PC-3 (cell line): ENCODE results near the gene LIF. TPM values are rescaled to one million over a fixed set of nuclear protein-coding genes. Genes with fewer than 3 reads are reported as not detected.

Source experiments
- ATAC-seq: fragments of 200-7000 bp; cut with Tn5 transposase; 2 replicates; pipeline ENCODE4 v1.9.1; 2020; ENCODE audit warnings: mild to moderate bottlenecking, moderate library complexity
- BruUV-seq: library from RNA; stranded (reverse); fragments of 400-500 nt; replicated peaks from 2 replicates; lab custom pipeline; 2021; lab: Mats Ljungman, UMichigan
- CTCF ChIA-PET: fragments of 300-600 bp; sonication (Branson Sonifier 250); formaldehyde crosslinking; loops from one replicate; lab custom pipeline; 2022; ENCODE audit warnings: antibody characterized with exemption; lab: Charles Lee
- POLR2A ChIA-PET: fragments of 300-600 bp; sonication (Branson Sonifier 250); formaldehyde crosslinking; loops from one replicate; lab custom pipeline; 2022; ENCODE audit warnings: antibody characterized with exemption; ENCODE audit not compliant: unreplicated experiment; lab: Charles Lee
- DNase-seq: peaks from one replicate; pipeline ENCODE4 v3.0.0-alpha.2; 2015
- H2AFZ ChIP-seq: fragments of 300-600 bp; sonication (generic); 2 replicates; pipeline ENCODE4 v1.6.0; 2016; ENCODE audit warnings: antibody characterized with exemption, low read length
- H3F3A ChIP-seq: fragments of 300-600 bp; sonication (generic); one replicate; pipeline ENCODE4 v1.6.0; 2017; ENCODE audit warnings: antibody characterized with exemption, low read length, control low read depth, mild to moderate bottlenecking; ENCODE audit not compliant: unreplicated experiment
- H3K27ac ChIP-seq: fragments of 300-600 bp; sonication (generic); 2 replicates; pipeline ENCODE4 v1.5.1; 2016; ENCODE audit warnings: mild to moderate bottlenecking, low read length
- H3K27me3 ChIP-seq: fragments of 300-600 bp; sonication (generic); 2 replicates; pipeline ENCODE4 v1.6.1; 2016; ENCODE audit warnings: low read length, mixed read lengths
- H3K36me3 ChIP-seq: fragments of 300-600 bp; sonication (generic); 2 replicates; pipeline ENCODE4 v1.6.1; 2016; ENCODE audit warnings: low read depth, mixed run types, low read length, mixed read lengths
- H3K4me1 ChIP-seq: fragments of 300-600 bp; sonication (generic); 2 replicates; pipeline ENCODE4 v1.5.1; 2016; ENCODE audit warnings: low read length; ENCODE audit not compliant: insufficient read depth
- H3K4me2 ChIP-seq: fragments of 300-600 bp; sonication (generic); 2 replicates; pipeline ENCODE4 v1.6.0; 2016; ENCODE audit warnings: low read length
- H3K4me3 ChIP-seq: fragments of 300-600 bp; sonication (generic); 2 replicates; pipeline ENCODE4 v1.5.1; 2016; ENCODE audit warnings: mild to moderate bottlenecking, low read length, mixed read lengths
- H3K79me2 ChIP-seq: fragments of 300-600 bp; sonication (generic); 2 replicates; pipeline ENCODE4 v1.6.1; 2017; ENCODE audit warnings: low read length, mixed read lengths
- H3K9ac ChIP-seq: fragments of 300-600 bp; sonication (generic); 2 replicates; pipeline ENCODE4 v1.6.0; 2016; ENCODE audit warnings: mild to moderate bottlenecking, low read length
- H3K9me2 ChIP-seq: fragments of 300-600 bp; sonication (generic); replicated peaks from 2 replicates; pipeline ENCODE4 v1.6.1; 2016; ENCODE audit warnings: mixed run types, low read length, mixed read lengths
- H3K9me3 ChIP-seq: fragments of 300-600 bp; sonication (generic); 2 replicates; pipeline ENCODE4 v1.6.1; 2016; ENCODE audit warnings: low read length, mixed read lengths
- H4K20me1 ChIP-seq: fragments of 300-600 bp; sonication (generic); 2 replicates; pipeline ENCODE4 v1.6.1; 2016; ENCODE audit warnings: low read length, mixed read lengths
- EZH2 ChIP-seq: fragments of 300-600 bp; sonication (generic); IDR thresholded peaks from one replicate; pipeline ENCODE4 v1.6.1; 2017; ENCODE audit warnings: antibody characterized with exemption, mild to moderate bottlenecking, low read length; ENCODE audit not compliant: unreplicated experiment
- EZH2phosphoT487 ChIP-seq: fragments of 300-600 bp; sonication (generic); IDR thresholded peaks from 2 replicates; pipeline ENCODE4 v1.6.1; 2018; ENCODE audit warnings: mild to moderate bottlenecking, antibody characterized with exemption, low read length, borderline replicate concordance
- intact Hi-C: fragments of 100-400 bp; cut with micrococcal nuclease; formaldehyde crosslinking; loops from 2 replicates; pipeline ENCODE4 v1.9.0; 2023
- total RNA-seq: library from RNA; depleted of rRNA; stranded (reverse); fragments of >200 nt; gene quantifications from 2 replicates; pipeline ENCODE4 v1.2.3, GENCODE V29; 2014
- TF ChIP-seq, protein P1 (sequence below): fragments of 300-600 bp; sonication (generic); conservative IDR thresholded peaks from 2 replicates; pipeline ENCODE4 v1.5.1; 2017; ENCODE audit warnings: antibody characterized with exemption, low read depth, mild to moderate bottlenecking, low read length

LIF gene
- total RNA-seq, 1 experiment from 2014 or later: 64.1 TPM

DNA sequence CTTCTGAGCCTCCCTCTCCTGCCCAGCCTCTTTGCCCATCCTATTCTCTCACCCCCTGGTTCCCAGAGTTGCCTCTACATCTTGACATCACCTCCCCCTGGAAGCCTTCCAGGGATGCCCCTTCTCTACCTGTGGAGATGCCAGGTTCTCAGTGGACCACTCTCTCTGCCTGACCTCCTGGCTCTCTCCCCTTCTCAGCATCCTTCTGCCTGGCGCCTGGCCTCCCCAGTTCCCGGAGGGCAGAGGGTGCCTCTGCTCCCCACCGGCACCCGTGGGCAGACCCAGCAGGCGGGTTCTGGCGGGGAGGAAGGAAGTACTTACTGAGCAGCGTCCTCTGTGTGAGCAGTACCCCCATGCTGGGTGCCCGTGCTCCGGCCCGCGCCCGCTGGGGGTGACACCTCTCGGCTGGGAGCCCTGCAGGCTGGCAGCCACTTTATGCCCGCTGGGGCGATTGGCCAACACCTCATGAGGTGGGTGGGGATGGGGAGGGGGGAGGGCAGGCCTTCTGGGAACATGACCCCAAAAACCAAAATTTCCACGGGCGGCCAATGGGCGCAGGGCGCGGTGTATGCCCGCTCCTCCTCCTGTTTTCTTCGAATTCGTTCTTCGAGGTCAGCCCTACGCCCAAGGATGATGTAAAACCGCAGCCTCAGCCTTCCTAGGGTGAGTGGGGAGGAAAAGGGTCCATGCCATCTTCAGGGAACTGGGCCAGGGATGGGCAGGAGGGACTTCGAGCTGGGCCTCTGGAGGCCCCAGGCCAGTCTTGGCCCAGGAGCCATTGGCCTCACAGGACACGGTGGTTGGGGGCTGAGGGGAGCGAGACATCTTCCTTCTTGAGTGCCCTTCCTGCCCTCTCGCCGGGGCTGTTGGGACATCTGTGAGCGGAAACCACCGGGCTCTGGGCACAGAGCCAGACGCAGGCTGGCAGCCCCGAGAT is 20.2 kb upstream of the LIF start, which contains the start of gene OSM:
Gene OSM, minus strand, starts transcription at position 407 of the 937 bp plus-strand sequence. Its CDS starts 52 bp downstream, at position 355.
- TF ChIP-seq, protein P1, sequence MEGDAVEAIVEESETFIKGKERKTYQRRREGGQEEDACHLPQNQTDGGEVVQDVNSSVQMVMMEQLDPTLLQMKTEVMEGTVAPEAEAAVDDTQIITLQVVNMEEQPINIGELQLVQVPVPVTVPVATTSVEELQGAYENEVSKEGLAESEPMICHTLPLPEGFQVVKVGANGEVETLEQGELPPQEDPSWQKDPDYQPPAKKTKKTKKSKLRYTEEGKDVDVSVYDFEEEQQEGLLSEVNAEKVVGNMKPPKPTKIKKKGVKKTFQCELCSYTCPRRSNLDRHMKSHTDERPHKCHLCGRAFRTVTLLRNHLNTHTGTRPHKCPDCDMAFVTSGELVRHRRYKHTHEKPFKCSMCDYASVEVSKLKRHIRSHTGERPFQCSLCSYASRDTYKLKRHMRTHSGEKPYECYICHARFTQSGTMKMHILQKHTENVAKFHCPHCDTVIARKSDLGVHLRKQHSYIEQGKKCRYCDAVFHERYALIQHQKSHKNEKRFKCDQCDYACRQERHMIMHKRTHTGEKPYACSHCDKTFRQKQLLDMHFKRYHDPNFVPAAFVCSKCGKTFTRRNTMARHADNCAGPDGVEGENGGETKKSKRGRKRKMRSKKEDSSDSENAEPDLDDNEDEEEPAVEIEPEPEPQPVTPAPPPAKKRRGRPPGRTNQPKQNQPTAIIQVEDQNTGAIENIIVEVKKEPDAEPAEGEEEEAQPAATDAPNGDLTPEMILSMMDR: no peak
- TF ChIP-seq EZH2phosphoT487 (no peak), EZH2 (no peak)
- Histone ChIP-seq H4K20me1 (no peaks in the 10 kb centered on the region), H3K4me3 (no peak within 1 kb of the TSS), H3K79me2 (no peaks in the 10 kb centered on the region), H3K4me2 (no peak within 1 kb of the TSS), H3K4me1 (peaks cover 5% of the 10 kb centered on the region; the same call in 1 of the 2 replicates), H2AFZ (no peak within 1 kb of the TSS), H3K9ac (no peak within 1 kb of the TSS), H3K9me2 (no peaks in the 10 kb centered on the region), H3K27me3 (no peaks in the 10 kb centered on the region), H3F3A (no peaks in the 10 kb centered on the region), H3K9me3 (no peaks in the 10 kb centered on the region), H3K36me3 (no peaks in the 10 kb centered on the region), H3K27ac (no peak within 1 kb of the TSS)
- no TSS peak for BruUV-seq
- ChIA-PET CTCF (no interaction called here), POLR2A (no interaction called here)
- intact Hi-C loops: no loop called here
- DNase-seq (no peak), ATAC-seq (no peak)

DNA sequence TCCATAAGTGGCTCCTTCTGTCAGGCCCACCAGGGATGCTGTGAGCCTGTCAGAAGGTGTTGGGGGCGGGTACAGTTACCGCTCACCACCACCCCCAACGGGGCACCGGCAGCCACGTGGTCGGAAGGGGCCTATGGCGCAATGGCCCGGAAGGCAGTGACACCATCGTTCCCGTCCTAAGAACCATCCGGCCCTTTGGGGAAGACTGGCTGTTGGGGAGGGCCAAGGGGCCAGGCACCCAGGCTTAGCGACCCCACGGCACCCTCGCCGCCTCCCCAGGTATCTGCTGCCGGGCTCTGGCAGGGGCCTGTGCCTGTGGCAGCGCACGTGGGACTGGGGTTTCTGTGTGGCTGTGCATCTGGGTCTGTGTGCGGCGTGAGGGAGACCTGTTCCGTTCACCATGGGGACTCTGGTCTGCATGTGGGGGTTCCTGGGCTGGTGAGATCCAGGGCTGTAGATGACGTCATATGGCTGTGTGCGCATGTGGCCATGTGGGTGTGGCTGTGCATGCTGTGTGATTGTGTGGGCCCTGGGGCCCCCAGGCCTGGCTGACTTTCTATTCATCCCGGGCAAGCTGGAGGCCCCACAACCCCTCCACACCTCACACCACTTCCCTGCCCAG is 19.4 kb upstream of the LIF start:
- TF ChIP-seq EZH2: no peak
- no peak for TF ChIP-seq EZH2phosphoT487
- TF ChIP-seq, protein P1: no peak
- no peak for DNase-seq
- H3K9me3 ChIP-seq: no peaks in the 10 kb centered on the region

More for the DNA sequence above, 19.4 kb upstream of the LIF start:
- peaks cover 5% of the 10 kb centered on the region; the same call in 1 of the 2 replicates for H3K4me1 ChIP-seq
- no peaks in the 10 kb centered on the region for H4K20me1 ChIP-seq
- BruUV-seq: no TSS peak
- no peaks in the 10 kb centered on the region for H3K27me3 ChIP-seq
- no peak overlapping the region for H3K4me3 ChIP-seq
- H3K9me2 ChIP-seq: no peaks in the 10 kb centered on the region
- ChIA-PET POLR2A (no interaction called here), CTCF (no interaction called here)
- no peaks in the 10 kb centered on the region for H3F3A ChIP-seq
- no peak overlapping the region for H3K4me2 ChIP-seq
- no peaks in the 10 kb centered on the region for H3K79me2 ChIP-seq
- intact Hi-C loops: no loop called here
- no peak overlapping the region for H3K27ac ChIP-seq
- no peak for ATAC-seq
- no peak overlapping the region for H2AFZ ChIP-seq
- H3K36me3 ChIP-seq: no peaks in the 10 kb centered on the region
- no peak overlapping the region for H3K9ac ChIP-seq
